Hematopoietic multipotent progenitor cell treated with erythropoietin and hydrocortisone succinate and interleukin-3 and kit ligand, for 4 days (in vitro differentiated cells): ENCODE results near the gene PTPRM.

Source experiments
- DNase-seq: peaks from one replicate; pipeline ENCODE4 v3.0.0-alpha.2; 2015

PTPRM gene

DNA sequence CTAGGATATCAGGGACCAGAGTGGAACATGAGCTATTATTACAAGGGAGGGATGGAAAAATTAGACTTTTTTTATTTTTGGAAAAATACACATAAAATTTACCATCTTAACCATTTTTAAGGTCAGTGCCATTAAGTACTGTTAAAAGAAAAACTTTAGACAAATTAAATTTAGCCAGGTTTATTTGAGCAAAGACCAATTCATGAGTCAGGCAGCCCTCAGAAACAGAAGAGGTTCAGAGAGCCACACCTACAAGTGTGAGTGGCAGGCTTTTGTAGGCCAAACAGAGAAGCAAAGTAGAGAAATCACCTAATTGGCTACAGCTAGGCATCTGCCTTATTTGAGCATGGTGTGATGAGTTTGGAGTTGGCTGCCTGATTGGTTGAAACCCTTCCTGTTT is 740.8 kb downstream of the PTPRM start:
- DNase-seq: no peak

DNA sequence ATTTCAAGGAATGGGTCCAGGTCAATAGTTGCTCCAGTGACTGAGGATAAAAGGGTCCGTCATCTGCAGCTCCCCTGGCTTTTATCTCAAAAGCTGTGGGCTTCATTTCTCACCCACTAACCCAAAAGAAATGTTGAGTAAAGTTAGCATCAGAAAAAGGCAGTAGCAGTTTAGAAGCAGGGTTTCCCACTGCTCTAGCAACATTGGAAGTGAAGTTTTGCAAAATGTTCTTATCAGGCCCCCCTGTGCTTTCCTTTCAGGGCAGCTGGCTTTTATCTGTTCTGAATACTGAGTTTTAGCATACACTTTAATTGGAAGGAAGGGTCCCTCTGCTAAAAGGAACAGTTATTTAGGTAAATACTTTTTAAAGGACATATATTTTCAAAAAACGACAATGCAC is 745.9 kb downstream of the PTPRM start:
- no peak for DNase-seq

DNA sequence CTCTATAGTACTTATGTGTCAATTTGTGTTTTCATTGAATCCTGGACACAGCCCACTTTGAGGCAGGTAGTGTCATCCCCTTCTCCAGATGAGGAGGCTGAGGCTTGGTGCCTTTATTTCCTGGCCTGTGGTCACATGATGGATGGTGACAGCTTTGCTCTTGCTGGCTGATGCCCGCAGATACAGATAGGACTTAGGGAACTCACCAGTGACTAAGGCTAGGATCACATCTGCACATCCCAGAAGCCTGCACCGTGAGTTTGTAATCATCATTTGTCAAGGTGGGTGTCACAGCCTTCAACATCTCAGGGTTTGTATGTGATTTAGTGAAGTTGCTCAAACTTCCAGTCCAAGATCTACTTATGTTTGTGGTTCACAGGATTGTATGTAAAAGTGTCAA is 747.0 kb downstream of the PTPRM start:
- DNase-seq: peak; percentile 8

DNA sequence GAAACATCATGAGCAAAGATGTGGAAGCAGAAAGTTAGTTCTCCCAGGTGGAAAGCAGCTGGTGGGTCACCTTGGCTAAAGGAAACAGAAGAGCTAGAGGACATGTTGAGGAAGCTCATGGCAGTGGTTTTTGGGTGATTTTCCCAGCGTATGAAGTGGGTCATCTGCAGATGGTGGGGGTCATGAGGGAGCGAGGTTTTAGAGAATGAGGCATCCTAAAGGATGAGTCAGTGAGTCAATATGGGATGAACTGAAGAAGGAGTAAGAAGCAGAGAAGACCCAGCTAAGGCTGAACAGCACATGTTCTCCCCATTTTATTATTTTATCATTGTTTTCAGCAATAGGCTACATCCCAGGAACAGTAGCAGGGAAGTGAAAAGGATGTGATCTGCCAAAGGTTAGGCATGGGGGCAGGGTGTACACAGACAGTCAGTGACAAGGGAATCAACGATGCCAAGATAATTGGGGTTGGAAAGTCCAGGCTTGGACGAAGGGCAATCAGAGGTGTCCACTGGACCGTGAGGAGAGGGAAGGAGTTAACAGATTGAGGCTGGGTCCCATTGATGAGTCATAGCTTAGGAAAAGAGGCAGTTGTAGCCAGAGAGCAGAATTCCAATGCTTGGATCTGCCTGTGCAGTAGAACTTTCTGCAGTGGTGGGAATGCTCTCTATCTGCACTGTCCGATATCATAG is 752.8 kb downstream of the PTPRM start:
- DNase-seq: no peak

DNA sequence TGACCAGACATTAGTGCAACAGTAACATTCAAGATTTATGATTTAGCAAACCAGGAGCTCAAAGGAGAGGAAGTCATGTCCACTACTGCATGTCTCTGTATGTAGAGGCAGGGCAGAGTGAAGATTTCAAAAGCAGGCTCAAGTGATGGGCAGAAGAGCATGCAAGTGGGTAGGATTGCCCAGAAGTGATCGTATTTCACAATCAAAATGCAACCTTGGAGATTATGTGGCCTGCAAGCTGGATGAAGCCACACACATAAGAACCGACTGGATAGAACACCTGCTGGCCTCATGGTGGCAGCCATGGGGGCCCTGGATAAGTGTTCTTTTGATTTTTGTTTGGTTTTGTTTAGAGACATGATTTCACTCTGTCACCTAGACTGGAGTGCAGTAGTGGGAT is 755.4 kb downstream of the PTPRM start:
- no peak for DNase-seq

DNA sequence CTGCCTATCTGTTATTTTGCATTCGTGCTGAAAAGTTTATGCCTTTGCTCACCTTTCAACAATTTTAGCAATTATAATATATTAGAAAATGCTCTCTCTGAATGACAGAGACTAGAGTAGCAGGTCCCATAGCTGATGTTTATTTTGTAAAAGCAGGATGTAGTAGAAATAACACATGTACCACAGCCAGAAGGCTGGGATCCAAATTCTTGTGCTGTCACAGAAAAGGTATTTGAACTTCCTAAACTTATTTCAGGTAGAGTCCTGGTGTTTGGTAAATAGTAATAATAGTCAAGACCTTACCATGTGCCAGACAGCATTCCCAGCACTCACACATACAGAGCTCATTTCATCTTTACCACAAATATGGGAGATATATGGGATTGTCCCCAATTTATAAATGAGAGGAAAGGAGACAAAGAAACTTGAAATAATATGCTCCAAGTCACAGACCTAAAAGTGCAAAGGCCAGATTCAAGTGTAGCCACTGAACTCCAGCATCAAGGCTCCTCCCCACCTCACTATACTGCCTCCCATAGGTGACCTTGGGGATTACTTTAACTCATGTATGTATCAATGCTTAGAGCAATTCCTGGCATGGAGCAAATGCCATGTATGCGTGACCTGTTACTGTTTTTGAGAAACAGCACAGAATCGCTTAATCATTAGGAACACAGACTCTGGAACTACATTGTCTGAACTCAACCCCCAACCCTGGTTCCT is 757.4 kb downstream of the PTPRM start:
- DNase-seq: no peak

DNA sequence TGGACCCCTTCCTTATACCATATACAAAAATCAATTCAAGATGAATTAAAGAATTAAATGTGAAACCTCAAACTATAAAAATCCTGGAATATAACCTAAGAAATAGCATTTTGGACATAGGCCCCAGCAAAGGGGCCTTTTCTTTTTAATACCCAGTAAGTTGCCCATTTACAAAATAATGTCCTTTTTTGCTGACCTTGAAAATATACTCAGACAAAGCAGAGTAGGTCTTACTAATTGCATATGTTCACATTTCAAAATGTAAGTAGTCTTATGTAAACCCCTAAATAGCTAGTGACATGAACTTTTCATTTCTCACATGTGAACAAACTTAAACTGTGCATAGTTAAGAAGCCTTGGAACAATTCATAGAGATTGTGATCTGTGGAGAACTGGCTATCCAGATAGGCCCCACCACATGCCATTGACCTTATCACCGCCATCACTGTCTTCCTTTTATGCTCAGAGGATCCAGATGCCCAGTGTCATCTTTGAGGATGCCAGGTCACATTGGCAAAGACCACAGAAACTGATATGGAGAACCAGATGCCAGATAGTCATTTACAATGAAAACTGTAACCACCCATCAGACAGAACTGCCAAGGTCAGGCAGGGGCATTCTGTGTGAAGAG is 759.8 kb downstream of the PTPRM start:
- peak; percentile 67 for DNase-seq

DNA sequence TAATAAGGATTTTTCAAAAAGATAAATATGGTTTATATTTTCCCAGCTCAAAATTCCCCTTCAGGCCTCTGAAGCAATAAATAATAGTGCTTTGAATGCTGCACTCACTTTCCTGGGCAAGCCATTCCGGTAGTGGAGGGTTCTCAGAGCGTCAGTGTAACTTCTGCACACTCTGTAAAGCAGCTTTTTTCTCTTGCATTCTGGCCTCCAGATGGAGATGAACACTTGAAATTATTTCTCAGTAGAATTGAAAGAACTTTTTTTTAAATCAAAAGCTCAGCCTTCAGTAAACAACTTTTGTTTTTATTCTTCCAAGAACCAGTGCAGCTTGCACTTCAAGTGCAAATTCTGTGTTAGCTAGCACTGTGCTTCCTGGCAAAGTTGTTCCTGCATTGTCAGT is 761.0 kb downstream of the PTPRM start:
- no peak for DNase-seq

DNA sequence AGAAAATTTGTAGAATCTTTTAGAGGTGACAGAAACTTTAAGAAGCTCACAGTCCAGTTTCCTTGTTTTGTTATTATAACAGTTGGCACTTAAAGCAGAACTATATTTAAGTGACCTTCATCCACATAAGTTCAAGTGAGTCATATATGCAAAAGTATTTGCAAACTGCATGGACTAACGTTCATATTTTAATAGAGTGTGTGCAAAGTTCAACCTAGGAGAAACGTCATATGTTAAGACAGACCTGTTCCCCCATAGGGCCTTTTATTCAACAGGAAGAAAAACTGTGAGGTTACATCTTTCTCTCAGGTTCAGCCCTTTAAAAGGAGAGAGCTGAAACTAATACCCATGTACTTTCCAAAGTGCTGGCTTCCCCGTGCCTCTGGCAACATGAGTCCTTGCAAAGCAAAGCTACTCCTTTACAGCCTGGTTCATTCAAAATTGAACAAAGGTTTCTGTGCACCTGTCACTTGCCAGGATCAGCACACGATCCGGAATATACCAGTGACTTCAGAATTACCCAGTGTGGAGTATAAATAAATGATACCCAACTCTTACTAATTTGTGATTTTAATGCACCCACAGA is 762.2 kb downstream of the PTPRM start:
- no peak for DNase-seq

DNA sequence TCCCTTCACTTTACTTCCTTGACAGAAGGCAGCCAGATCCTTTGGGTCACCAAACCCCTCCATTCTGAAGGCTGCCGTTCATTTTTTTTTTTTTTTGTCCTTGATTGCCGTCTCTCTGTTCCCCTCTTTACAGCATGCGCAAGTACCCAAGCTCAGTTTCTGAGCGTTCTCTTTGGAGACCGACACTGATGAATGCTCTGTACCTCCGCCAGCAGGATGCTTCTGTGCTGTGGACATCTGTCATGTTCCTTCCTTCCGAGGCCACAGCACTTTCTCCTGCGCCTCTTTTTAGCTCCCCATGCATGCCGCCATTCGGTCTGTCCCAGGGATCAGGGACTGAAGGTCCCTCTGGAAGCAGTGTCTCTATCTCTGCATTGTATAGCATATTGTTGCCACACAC is 763.5 kb downstream of the PTPRM start:
- no peak for DNase-seq

DNA sequence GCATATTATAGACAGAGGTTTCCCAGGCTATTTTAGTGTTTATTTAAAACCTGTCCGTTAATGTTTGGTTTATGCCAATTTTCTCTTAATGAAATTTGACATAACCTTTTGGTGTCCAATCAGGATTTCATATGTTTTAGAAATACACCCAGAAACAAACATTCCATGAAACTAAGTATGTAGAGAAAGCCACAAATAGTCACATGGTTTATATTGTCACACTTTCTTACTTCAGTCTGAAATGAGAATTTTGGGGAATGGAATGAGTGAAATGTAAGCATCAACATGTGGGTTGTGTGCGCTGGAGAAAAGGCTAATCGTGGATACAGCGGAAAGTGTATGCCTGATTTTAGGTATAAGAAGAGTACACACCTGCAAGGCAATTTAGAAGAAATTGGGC is 765.2 kb downstream of the PTPRM start:
- no peak for DNase-seq

DNA sequence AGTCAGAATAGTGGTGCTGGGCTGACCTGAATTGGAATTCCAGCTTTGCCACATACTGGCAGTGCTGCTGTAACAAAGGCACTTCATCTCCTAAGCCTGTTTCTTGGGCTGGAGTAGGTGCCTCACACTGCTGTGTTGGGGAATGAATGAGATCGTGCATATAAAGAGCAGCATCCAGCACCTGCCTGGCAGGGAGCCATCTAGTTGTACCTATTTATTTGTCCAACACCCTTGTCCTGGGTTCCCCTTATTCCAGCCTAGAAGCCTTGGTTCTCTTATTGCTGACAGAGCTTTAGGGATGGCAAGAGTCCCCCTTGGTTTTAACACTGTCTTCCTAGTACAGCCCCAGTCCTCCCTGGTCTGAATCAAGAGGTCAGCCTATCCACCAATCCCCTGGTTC is 766.8 kb downstream of the PTPRM start:
- DNase-seq: no peak

DNA sequence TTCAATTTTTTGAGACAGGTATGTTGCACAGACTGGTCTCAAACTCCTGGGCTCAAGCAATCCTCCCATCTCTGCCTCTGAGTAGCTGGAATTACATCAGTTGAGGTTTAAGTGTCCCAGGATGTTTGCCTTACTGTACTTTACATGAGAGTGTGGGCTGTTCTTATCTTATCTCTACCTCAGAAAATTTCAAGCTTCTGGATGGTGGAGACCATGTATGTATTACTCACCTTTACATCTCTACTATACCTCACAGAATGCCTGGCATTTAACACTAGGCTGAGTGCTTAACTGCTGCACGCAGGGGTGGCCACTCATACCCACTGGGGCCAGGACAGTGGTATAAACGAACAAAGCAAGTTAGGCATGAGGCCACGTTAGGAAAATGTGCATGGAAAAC is 770.1 kb downstream of the PTPRM start:
- DNase-seq: no peak

DNA sequence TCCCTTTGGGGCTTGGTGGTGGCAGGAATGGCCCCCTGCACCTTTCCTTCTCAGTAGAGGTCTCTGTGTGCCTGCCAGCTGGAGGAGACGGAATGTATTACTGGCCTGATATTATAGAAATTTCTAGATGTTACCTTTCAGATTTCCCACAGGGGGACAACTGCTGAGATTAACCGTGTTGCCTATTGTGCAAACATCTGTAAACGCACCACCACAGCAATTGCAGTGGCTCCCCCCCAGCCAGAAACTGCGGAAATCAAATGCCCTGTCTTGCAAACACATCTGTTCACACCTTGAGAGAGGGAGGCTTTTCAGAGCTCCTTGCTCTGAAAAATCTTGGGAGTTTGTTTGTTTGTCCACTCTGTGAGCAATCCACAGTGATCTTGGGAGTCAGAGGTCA is 772.1 kb downstream of the PTPRM start:
- DNase-seq: no peak

DNA sequence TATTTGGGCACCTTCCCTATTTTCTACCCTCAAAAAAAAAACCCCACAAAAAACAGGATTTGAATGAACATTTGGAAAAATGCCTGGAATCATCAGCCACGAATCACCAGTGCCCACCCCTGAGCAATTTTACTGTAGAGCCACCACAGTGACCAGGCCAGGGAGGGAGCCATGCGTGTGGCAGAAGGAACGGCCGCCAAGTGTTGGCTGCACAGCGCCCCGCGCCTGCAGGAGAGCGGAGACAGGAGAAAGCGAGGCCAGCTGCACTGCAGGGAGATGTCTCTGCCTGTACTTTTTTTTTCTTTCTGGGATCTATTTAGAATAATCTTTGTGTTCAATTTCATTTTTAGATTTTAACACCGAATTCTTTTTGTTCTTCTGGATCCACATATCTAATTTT is 772.8 kb downstream of the PTPRM start:
- no peak for DNase-seq

DNA sequence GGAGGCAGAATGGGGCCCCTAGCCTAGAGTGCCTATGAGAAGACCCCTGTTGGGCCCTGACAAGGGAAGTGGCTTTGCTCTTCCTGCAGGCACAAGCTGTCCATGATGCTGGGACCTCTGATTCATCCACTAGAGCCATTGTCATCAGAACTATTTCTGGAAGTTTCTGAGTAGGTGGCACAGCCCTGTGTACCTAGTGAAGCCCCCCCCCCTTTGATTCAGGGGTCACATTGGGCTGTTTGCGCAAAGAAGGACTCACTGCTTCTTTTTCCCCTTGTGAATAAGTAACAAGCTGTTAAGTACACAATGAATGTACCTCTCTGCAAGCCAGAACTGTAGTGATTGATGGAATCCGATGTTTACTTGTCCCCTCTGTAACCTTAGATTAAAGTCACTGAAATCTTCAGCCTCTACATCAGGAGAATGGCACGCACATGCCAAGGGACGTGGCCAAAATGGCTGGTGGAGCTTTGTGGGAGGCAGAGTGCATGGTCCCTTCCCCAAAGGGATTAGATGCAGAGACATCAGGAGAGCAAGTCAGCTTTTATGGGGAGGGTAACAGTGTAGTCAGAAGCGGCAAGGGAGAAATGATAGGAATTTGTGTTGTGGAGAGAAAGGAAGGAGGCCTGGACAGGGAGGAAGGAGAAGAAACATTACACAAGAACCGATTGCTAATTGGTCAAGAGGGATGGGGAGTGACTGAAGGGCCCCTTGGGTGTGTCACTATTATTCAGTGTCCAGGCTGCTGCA is 774.5 kb downstream of the PTPRM start:
- no peak for DNase-seq

DNA sequence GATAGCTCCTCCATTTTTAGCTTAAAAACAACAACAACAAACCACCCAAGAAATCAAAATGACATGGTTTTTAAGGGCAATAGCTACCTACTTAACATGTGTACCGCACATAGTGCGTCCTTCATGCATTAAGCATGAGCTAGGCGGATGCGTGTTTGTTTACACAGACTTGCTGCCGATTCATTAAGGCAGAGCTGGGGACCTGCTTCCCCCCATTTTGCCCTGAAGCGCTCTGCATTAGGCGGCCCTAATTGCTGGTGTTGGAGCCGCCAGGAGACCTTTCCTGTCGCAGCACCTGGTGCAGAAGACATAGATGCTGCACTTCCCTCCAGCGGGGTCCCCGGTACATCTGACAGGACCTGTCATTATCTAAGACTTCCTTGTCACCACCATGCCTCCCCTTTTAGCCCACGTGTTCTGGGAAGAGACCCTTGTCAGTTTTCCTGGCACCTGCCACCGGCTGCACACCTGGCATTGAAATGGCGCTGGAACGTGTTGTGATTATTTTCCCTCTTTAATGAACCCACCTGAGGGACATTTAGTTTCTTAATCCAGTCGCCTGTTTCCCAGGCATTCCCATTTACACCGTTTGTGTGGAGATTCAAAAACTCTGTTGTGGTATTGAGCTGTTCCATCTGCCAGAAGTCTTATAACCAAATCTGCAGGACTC is 781.1 kb downstream of the PTPRM start:
- no peak for DNase-seq

DNA sequence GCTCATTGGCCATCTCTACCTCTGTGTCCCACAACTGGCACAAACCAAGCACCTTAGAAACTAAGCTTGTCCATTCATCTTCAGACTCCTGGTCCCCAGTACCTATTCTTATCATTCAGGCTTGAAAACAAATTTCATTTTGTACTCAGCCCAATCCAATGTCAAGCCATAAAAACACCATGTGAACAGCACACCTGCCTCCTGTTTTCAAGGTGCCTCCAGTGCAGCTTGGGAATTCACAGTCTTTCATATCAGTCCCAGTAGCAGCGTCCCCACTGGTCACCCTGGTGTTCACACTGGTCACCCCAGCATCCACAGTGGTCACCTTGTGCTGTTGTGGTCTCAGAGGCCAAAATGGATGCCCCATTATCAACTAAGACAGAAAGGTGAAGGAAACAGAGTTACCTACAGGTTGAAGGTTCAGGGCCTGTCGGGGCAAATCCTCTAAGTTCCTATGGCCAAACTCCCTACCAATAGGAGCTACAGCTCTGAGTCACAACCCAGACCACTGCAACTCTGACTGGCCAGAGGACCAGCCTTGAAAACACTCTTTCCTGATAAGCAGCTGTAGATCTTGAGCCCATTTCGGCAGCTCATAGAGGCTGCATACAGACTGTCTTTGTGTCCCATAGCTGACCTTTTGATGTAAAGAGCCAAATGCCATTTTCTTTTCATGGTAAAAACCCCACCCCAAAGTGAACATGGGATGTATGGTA is 782.6 kb downstream of the PTPRM start:
- no peak for DNase-seq

DNA sequence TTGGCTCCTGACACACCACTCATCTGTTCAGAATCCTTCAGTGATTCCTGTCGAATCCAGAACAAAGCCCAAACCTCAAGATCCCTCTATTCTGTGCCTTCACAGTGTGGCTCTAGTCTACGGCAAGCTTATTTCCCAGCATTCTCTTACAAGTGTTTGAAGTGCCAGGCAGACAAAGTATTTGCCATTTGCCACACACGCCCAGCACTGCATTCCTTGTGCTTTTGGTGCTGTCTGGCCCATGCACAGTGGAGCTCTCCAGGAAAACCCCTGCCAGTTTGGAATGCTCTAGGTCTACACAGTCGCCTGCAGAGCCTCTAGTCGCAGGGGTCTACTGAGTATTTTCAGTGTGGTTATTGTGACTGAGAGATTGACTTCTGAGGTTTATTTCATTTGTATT is 783.5 kb downstream of the PTPRM start:
- no peak for DNase-seq

DNA sequence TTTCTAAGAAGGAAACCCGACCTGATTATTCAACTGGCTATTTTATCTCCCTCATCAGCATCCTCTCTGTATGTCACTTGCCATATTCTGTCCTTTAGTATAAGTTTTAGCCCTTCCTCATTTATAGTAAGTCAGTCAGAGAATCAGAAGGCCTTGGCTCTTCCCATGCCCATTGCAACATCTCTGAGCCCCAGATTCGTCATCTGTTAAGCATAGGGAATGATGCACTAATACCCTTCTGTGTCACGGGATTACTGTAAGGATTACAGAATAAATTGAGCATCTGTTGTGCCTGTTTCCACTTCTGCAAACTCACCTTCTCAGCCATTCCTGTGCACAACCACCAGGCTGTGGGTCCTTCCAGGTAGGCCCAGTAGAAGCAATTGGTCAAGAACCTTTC is 784.0 kb downstream of the PTPRM start:
- DNase-seq: no peak

DNA sequence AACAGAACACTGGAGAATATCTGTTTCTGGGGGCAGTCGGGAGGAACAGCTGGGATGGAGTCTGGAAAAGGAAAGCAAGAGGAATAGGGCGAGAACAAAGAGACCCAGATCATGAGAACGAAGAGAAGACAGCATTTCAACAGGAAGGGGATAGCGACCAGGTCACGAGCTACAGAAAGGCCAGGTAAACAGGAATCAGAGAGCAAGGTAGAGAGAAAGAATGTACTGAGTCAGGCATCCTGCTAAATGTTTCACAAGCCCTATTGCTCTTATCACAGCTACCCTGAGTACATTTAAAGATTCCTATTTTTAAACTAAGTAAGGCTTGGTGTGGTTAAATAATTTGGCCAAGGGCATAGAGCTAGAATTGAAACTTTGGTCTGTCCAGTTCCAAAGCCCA is 787.2 kb downstream of the PTPRM start:
- DNase-seq: no peak

DNA sequence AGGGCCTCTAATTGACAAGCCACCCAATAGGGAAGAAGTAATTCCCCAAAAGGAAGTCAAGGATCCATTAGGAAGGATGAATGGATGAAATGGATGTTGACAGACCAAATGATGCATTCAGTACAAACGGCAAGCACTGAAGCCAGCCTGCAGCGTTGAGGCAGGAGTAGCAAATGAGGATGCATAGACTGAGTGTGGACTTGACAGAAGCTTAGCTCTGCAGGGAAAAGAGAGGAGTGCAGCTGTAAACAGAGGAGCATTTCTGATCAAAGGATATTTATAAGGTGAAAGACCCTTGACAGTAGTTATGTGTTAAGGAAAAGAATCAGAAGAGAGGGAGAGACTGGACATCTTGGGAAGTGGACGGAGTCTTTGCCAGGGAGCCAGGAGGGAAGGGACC is 788.9 kb downstream of the PTPRM start:
- DNase-seq: no peak
